HG03354 (cell line): Measurements from ENCODE around the gene DOCK2.

Source experiments
- ATAC-seq: cut with Tn5 transposase; IDR thresholded peaks from one replicate; pipeline ENCODE4 v1.9.1; 2021; ENCODE audit warnings: mild to moderate bottlenecking; ENCODE audit not compliant: unreplicated experiment, poor library complexity, severe bottlenecking

Gene DOCK2

GRCh38 chr5:169772688-169773087 is 135.6 kb downstream of the DOCK2 start:
- ATAC-seq = no peak

- no peak for ATAC-seq
These were observed 140.1 kb downstream of the DOCK2 start for GRCh38 chr5:169777159-169777558.

- ATAC-seq = peak; percentile 97
These were observed 141.8 kb downstream of the DOCK2 start for GRCh38 chr5:169778622-169779596.

- no peak for ATAC-seq
These were observed 144.6 kb downstream of the DOCK2 start for GRCh38 chr5:169781420-169782345.

GRCh38 chr5:169785771-169786618 is 148.9 kb downstream of the DOCK2 start:
- ATAC-seq = no peak

- no peak for ATAC-seq
These were observed 151.1 kb downstream of the DOCK2 start for GRCh38 chr5:169788168-169788567.

- ATAC-seq = no peak
These were observed 152.4 kb downstream of the DOCK2 start for GRCh38 chr5:169789417-169789940.

GRCh38 chr5:169791251-169791650 is 154.2 kb downstream of the DOCK2 start:
- no peak for ATAC-seq

- ATAC-seq = no peak
These were observed 158.3 kb downstream of the DOCK2 start for GRCh38 chr5:169795338-169795737.

GRCh38 chr5:169796731-169797130 is 159.7 kb downstream of the DOCK2 start:
- no peak for ATAC-seq

GRCh38 chr5:169797577-169797976 is 160.5 kb downstream of the DOCK2 start:
- no peak for ATAC-seq

- ATAC-seq = no peak
These were observed 161.4 kb downstream of the DOCK2 start for GRCh38 chr5:169798438-169798837.

- ATAC-seq = no peak
These were observed 162.0 kb downstream of the DOCK2 start for GRCh38 chr5:169798906-169799660.

GRCh38 chr5:169801324-169801777 is 164.3 kb downstream of the DOCK2 start:
- no peak for ATAC-seq

- no peak for ATAC-seq
These were observed 164.7 kb downstream of the DOCK2 start for GRCh38 chr5:169801781-169802180.

GRCh38 chr5:169803077-169803981 is 166.3 kb downstream of the DOCK2 start:
- no peak for ATAC-seq

GRCh38 chr5:169804861-169805260 is 167.8 kb downstream of the DOCK2 start:
- no peak for ATAC-seq

- ATAC-seq = peak; percentile 86
These were observed 168.5 kb downstream of the DOCK2 start for GRCh38 chr5:169805527-169805934.
